ENCODE data around the gene H2AZ2.
A peak's percentile ranks its signal among the peaks of the same experiment; 100 is the strongest.

The H2AZ2 gene

DNA sequence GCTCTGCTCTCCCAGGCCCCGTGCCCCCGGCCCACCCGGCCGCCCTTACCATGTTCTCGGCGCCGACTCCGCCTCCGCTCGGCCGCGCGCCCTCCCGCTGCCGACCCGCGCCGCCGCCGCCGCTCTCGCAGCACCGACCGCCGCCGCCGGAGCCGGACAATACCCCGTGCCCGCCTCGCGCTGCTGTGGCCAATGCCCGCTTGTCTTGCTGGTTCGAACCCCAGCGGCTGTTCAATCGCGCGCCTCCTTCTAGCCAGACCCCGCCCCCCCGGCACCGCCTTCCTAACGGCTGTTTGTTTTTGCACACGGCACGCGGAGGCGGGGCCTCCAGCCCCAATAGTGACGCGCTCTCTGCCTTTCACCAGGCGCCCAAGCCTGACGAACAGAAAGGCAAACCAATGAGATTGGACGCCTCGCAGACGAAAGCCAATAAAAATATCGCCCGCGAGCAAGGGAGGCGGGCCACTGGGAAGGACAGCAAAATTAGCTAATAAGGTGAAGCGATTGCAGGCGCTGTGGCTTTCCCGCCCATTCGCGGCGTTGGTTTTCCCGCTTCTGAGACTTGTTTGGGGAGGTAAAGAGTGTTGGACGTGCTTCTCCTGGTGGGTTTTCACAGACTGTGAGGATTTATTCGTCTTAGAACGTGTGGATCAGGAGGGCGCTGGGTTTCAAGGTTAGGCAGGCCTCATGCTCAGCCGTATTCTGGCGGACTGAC, at the start of gene H2AZ2:
Gene H2AZ2, minus strand, starts transcription at position 168 of the 715 bp plus-strand sequence. Its CDS starts 116 bp downstream, at position 52.
- Mint-ChIP-seq H3K9me3 (no peaks in the 10 kb centered on the region), H3K27me3 (no peaks in the 10 kb centered on the region), H3K4me1 (peaks cover 39% of the 10 kb centered on the region), H3K36me3 (peaks cover 11% of the 10 kb centered on the region), H3K4me3 (peak within 1 kb of the TSS; percentile 83), H3K27ac (peak within 1 kb of the TSS; percentile 97)
- CTCF ChIA-PET = interaction anchor here (0.9 to 3.4 kb wide), 11 partner anchors 9 to 288 kb away, joined by 3 to 23 read pairs (median 4); partner anchors contain the start of gene TMED4
- DNase-seq = peak; percentile 100

DNA sequence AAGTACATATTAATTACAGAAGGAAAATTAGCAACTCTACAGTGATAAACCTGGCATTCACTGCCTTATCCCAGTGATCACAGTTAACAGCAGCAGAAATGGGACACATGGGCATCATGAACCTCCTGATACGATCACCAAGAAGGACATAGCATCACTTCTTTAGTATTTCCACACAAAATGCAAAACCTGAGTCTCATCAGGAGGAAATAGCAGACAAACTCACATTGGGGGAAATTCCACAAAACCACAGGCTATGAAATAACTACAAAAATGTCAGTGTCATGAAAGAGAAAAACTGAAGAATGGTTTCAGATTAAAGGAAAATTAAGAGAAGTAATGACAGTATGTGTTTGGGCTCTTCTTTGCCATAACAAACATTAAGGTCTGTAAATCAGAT, 49.4 kb upstream of the H2AZ2 start:
- Mint-ChIP-seq H3K36me3 (no peaks in the 10 kb centered on the region), H3K27me3 (no peaks in the 10 kb centered on the region), H3K4me3 (no peak overlapping the region), H3K9me3 (no peaks in the 10 kb centered on the region), H3K27ac (no peak overlapping the region), H3K4me1 (peaks cover 11% of the 10 kb centered on the region)
- DNase-seq = no peak
- CTCF ChIA-PET = no interaction called here

DNA sequence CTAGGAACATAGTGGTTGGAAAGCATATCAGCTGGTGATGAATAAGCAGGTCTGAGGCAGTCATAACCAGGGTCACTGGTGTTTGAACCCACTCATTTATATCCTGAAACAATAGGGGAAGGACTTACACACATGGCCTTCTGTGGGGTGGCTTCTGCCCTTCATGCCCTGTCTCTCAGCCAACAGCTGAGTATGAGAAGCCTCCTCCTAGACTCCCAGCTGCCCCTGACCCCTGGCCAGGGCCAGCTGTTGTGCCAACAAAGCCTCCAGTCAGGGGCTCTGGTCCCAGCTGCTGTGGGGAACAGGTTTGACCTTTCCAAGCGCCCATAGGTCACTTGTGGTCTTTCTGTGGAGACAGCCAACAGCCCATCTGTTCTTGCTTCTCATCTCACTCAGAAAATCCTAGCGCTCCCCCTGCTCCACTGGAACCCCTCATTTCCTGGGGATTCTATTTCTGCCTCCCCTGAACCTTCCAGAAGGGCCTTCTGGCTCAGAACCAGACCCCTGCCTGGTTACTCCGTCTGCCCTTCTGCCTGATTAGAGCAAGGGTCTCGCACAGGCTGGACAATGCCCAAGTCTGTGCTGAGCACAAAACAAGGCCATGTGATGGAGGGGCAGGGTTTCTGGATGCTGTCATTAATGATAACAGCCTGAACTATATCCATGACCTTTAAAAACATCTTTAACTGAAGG, 47.1 kb upstream of the H2AZ2 start:
- no peaks in the 10 kb centered on the region for H3K36me3 Mint-ChIP-seq
- H3K27ac Mint-ChIP-seq = no peak overlapping the region
- CTCF ChIA-PET = interaction anchor here (0.8 kb wide), 1 partner anchor 38 kb away, joined by 3 read pairs; no protein-coding TSS in a partner anchor
- DNase-seq = no peak
- H3K9me3 Mint-ChIP-seq = no peaks in the 10 kb centered on the region
- no peak overlapping the region for H3K4me3 Mint-ChIP-seq
- no peaks in the 10 kb centered on the region for H3K27me3 Mint-ChIP-seq
- peaks cover 28% of the 10 kb centered on the region for H3K4me1 Mint-ChIP-seq

DNA sequence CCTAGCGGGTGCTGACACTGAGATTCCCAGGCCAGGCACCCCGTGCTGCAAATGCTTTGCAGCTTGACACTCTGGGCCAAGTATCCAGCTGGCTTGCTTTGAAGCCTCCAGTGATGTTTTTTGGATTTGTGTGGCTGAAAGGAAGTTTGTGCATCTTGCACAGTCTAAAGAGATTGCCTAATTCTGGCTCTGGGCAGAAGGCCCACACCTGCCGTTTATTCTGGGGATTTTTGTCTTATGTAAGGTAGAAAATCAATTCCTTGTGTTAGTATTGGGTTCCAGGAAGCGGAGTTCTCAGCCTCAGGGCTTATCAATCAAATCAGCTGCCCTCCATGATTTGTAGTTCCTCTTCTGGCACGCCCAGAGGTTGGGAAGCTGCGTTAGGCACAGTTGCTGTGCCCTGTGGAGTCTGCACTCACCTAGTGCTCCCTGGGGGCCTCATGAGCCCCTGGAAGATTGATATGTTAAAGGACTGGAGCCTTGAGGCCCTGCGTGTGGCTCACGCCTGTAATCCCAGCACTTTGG, 45.9 kb upstream of the H2AZ2 start:
- Mint-ChIP-seq H3K4me3 (no peak overlapping the region), H3K9me3 (no peaks in the 10 kb centered on the region), H3K4me1 (peaks cover 28% of the 10 kb centered on the region), H3K27me3 (no peaks in the 10 kb centered on the region), H3K36me3 (no peaks in the 10 kb centered on the region), H3K27ac (no peak overlapping the region)
- CTCF ChIA-PET = no interaction called here
- no peak for DNase-seq

DNA sequence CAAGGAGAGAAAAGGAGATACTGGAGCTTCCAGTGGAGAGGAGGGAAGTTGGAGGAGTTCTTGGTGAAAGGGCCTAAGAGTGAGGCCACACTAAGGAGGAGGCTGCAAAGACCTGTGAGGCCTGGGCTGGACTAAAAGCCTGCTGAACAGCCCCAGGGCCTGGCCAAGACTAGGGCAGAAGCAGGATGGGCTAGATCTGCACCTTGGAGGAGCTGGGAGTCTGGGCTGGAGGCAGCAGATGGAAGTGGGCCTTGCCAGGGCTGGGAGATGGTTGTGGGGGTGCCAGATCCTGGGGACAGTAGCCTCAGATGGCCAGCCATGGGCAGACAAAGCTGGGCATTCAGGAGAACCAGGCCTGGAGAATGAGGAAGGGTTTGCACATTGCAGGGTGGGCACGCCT, 43.9 kb upstream of the H2AZ2 start:
- Mint-ChIP-seq H3K9me3 (no peaks in the 10 kb centered on the region), H3K36me3 (no peaks in the 10 kb centered on the region), H3K27me3 (no peaks in the 10 kb centered on the region), H3K27ac (peak overlapping the region; percentile 94), H3K4me1 (peaks cover 33% of the 10 kb centered on the region), H3K4me3 (no peak overlapping the region)
- CTCF ChIA-PET = interaction anchor here (1.0 to 1.6 kb wide), 7 partner anchors 9 to 43 kb away, joined by 3 to 8 read pairs (median 4); no protein-coding TSS in a partner anchor
- DNase-seq = no peak

DNA sequence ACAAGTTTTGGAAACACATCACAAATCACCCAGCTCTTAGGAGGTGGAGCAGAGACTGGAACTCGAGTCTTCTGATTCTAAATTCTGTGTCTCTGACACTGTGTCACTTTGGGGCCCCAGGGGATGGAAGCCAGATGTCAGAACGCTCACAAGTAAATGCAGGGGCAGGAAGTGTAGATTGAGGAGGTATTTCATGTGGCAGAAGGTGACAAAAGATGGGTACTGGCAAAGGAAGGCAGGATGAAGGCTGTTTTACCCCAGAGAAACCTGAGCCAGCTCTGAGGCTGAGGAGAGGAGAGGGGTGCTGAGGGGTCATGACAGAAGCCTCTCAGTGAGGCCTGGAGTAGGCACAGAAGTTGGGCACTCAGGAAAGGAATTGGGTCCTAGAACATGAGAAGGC, 43.5 kb upstream of the H2AZ2 start:
- peak; percentile 60 for DNase-seq
- Mint-ChIP-seq H3K4me3 (no peak overlapping the region), H3K4me1 (peaks cover 37% of the 10 kb centered on the region), H3K27me3 (no peaks in the 10 kb centered on the region), H3K36me3 (no peaks in the 10 kb centered on the region), H3K27ac (peak overlapping the region; percentile 94), H3K9me3 (no peaks in the 10 kb centered on the region)
- CTCF ChIA-PET = interaction anchor here (1.0 to 1.6 kb wide), 8 partner anchors 9 to 43 kb away, joined by 3 to 8 read pairs (median 3); no protein-coding TSS in a partner anchor

DNA sequence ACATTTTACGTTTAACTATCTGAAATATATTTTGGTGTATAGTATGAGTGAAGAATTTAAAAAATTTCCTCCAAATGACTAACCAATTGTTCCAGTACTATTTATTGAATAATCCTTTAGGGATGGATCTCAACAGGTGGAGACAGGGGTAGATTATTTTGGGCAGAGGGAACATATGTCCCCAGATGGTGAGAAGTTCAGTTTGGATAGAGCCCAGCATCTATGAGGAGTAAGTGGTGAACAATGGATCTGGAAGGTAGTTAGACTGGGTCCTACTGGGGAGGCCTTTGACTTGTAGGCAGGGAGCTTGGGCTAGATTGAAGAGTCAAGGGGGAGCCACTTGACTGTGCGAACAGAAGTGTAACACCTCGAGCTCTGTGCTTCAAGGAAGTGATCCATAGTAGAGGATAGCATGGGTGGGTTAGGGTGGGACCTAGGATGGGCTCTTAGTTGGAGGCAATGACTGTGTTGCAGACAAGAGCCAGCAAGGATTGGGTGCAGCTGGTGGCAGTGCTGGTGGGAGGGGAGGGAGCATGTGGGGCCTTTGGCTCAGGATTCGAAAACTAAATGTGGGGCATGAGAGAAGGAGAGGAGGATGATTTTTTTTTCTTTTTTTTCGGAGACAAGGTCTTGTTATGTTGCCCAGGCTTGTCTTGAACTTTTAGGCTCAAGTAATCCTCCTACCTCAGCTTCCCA, 41.3 kb upstream of the H2AZ2 start:
- H3K27me3 Mint-ChIP-seq = no peaks in the 10 kb centered on the region
- peaks cover 47% of the 10 kb centered on the region for H3K4me1 Mint-ChIP-seq
- no peak overlapping the region for H3K4me3 Mint-ChIP-seq
- no peak for DNase-seq
- CTCF ChIA-PET = no interaction called here
- no peaks in the 10 kb centered on the region for H3K9me3 Mint-ChIP-seq
- no peak overlapping the region for H3K27ac Mint-ChIP-seq
- H3K36me3 Mint-ChIP-seq = peaks cover 8% of the 10 kb centered on the region

DNA sequence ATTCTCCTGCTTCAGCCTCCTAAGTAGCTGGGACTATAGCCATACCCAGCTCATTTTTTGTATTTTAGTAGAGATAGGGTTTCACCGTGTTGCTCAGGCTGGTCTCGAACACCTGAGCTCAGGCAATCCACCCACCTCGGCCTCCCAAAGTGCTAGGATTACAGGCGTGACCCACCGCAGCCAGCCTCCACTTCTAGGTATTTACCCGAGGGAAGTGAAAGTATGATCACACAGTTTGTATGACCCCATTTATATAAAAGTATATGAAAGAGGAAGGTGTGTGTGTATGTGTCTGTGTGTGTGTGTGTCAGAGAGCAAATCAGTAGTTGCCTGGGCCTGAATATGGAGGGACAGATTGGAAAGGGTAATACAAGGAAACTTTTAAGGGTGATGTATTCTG, 39.4 kb upstream of the H2AZ2 start:
- peaks cover 25% of the 10 kb centered on the region for H3K36me3 Mint-ChIP-seq
- H3K9me3 Mint-ChIP-seq = no peaks in the 10 kb centered on the region
- CTCF ChIA-PET = interaction anchor here (3.9 kb wide), 1 partner anchor 30 kb away, joined by 17 read pairs; no protein-coding TSS in a partner anchor
- H3K27ac Mint-ChIP-seq = peak overlapping the region; percentile 100
- H3K4me3 Mint-ChIP-seq = no peak overlapping the region
- H3K4me1 Mint-ChIP-seq = peaks cover 63% of the 10 kb centered on the region
- no peaks in the 10 kb centered on the region for H3K27me3 Mint-ChIP-seq
- no peak for DNase-seq

DNA sequence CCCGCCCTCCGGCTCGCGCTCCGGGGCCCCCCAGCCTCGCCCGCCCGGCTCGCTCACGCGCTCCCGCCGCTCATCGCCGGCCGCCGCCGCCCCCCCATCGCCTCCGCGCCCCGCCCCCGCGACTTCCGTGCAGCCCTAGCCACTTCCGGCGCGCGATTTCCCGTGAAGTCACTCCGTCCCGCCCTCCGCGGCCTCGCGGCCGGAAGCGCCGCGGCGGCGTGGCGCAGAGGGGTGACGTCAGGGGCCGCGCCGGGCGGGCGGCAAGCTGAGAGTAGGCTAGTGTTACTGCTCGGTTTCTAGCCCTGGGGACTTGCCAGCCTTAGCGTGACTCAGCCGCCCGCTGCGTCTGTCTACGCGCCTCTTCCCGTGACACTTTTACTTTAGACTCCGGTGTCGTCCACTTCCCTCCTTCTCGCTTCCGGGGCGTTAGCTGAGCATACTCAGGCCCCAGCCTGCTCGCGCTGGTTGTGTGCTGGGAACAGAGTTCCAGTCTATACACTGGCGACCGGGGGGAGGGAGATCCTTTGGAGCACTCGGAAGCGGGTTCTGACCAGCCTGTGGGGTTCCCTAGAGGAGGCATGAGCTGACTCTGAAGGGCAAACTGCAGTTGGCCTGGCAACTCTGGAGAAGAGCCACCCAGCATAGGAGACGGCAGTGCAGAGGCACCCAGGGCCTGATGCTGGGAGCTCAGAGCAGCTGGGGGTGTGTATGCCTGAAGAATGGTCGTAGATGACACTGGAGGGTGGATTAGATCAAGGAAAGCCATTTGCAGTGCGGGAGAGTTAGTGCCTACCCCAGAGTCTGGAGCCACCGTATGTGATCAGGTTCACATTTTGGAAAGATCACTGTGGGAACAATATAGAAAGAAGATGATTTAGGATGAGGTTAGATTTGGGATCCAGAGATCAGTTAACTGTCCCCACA, 37.8 kb upstream of the H2AZ2 start, which contains the start of gene PURB:
Gene PURB, minus strand, starts transcription at position 137 of the 924 bp plus-strand sequence. CDS start 182 bp downstream, outside the sequence.
- peaks cover 64% of the 10 kb centered on the region for H3K4me1 Mint-ChIP-seq
- peaks cover 37% of the 10 kb centered on the region for H3K36me3 Mint-ChIP-seq
- CTCF ChIA-PET = interaction anchor here (0.6 to 3.9 kb wide), 2 partner anchors 29 to 31 kb away, joined by 3 to 17 read pairs; no protein-coding TSS in a partner anchor
- peak; percentile 96 for DNase-seq
- H3K9me3 Mint-ChIP-seq = no peaks in the 10 kb centered on the region
- H3K4me3 Mint-ChIP-seq = peak within 1 kb of the TSS; percentile 98
- H3K27me3 Mint-ChIP-seq = no peaks in the 10 kb centered on the region
- H3K27ac Mint-ChIP-seq = peak within 1 kb of the TSS; percentile 100

DNA sequence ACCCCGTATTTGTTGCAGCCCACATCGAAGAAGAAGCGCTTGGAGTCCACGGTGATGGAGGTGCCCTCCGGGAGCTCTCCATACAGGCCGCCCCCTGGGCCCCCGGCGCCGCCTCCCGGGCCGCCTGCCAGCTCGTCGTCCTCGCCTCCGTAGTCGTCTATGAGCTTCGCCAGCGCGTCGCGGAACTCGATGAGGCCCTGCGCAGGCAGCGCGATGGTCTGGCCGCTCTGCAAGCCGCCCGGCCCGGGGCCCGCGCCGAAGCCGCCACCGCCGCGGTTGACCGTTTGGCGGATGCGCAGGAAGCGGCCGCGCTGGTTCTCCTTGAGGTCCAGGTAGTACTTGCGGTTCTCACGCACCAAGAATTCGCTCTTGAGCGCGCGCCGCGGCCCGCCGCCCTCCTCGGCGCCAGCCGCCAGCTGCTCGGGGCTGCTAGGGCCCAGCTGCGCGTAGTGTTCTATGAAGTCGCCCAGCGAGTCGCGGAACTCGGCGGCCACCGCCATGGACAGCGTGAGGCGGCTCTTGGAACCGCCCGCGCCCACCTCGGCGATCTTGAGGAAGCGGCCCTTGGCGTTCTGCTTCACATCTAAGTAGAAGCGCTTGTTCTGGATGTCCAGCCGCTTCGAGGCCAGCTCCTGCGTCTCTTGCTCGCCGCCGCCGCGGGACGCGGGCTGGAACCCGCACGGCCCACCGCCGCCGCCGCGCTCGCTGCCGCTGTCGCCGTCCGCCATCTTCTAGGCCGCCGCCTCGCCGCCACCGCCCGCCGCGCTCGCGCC, 36.9 kb upstream of the H2AZ2 start:
- DNase-seq = peak; percentile 65
- Mint-ChIP-seq H3K4me3 (peak overlapping the region; percentile 98), H3K27me3 (no peaks in the 10 kb centered on the region), H3K36me3 (peaks cover 43% of the 10 kb centered on the region), H3K9me3 (no peaks in the 10 kb centered on the region), H3K27ac (peak overlapping the region; percentile 100), H3K4me1 (peaks cover 71% of the 10 kb centered on the region)
- CTCF ChIA-PET = interaction anchor here (0.8 to 3.9 kb wide), 4 partner anchors 28 to 86 kb away, joined by 3 to 17 read pairs (median 4); no protein-coding TSS in a partner anchor

DNA sequence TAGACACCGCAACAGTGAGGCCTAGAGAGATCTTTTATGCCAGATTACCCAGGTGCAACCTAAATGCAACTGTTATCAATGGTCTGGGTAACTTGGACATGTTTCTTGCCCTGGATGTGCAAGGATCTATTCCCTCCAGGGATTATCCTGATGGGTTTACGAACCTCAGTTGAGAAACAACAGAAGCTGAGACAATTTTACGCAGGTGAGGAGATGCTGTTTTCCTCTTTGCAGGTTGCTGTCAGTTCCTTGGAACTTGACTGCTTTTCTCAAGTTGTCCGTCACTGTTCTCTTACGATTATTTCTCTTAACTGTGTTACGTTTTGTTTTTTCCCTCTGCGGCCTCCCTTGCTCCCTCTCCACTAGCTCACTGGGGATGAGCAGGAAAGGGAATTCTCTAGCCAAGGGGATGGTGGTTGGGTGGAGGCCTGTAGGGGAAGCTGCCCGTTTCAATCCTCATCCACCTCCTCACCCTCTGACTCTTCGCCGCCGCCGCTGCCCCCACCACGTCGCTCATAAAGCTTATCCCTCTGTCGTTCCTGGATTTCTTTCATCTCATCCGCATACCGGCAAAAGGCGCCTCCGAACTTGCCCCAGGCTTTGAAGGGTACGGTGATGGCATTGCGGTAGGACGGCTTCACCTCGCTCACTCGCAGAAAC, 36.2 kb upstream of the H2AZ2 start:
- DNase-seq = no peak
- peaks cover 48% of the 10 kb centered on the region for H3K36me3 Mint-ChIP-seq
- CTCF ChIA-PET = interaction anchor here (0.8 to 3.9 kb wide), 4 partner anchors 27 to 85 kb away, joined by 3 to 17 read pairs (median 4); no protein-coding TSS in a partner anchor
- H3K9me3 Mint-ChIP-seq = no peaks in the 10 kb centered on the region
- H3K4me1 Mint-ChIP-seq = peaks cover 75% of the 10 kb centered on the region
- H3K27me3 Mint-ChIP-seq = no peaks in the 10 kb centered on the region
- peak overlapping the region; percentile 91 for H3K27ac Mint-ChIP-seq
- peak overlapping the region; percentile 98 for H3K4me3 Mint-ChIP-seq

DNA sequence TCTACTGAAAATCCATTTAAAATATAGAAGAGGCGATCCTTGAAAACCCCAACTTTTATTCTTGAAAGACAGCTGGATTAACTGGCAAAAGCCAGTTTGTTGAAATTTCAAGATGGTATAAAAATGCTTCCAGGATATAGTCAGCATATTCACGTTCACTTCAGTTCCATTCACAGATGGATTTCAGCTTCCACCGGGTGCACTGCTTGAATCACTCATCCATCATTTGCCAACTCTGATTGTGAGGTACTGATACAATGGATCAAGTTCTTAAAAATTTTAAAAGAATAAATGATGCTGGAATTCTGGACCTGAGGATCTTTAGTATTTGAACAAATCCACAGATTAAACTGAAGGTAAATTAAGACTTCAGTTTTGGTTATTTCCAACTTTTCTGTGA, 35.0 kb upstream of the H2AZ2 start:
- Mint-ChIP-seq H3K36me3 (peaks cover 54% of the 10 kb centered on the region), H3K4me1 (peaks cover 74% of the 10 kb centered on the region), H3K9me3 (no peaks in the 10 kb centered on the region), H3K27me3 (no peaks in the 10 kb centered on the region), H3K4me3 (peak overlapping the region; percentile 98), H3K27ac (no peak overlapping the region)
- CTCF ChIA-PET = interaction anchor here (1.2 to 3.9 kb wide), 6 partner anchors 9 to 36 kb away, joined by 3 to 41 read pairs (median 6); partner anchors contain the start of gene H2AZ2
- DNase-seq = no peak

Measured in activated naive CD4-positive, alpha-beta T cell treated with anti-CD3 and anti-CD28 coated beads, Interleukin-2, amount 10 ng/mL, durations not matched to agents 7 days and 5 days (primary cell).